ENCODE measurements around the gene RCOR3.

The RCOR3 gene

DNA sequence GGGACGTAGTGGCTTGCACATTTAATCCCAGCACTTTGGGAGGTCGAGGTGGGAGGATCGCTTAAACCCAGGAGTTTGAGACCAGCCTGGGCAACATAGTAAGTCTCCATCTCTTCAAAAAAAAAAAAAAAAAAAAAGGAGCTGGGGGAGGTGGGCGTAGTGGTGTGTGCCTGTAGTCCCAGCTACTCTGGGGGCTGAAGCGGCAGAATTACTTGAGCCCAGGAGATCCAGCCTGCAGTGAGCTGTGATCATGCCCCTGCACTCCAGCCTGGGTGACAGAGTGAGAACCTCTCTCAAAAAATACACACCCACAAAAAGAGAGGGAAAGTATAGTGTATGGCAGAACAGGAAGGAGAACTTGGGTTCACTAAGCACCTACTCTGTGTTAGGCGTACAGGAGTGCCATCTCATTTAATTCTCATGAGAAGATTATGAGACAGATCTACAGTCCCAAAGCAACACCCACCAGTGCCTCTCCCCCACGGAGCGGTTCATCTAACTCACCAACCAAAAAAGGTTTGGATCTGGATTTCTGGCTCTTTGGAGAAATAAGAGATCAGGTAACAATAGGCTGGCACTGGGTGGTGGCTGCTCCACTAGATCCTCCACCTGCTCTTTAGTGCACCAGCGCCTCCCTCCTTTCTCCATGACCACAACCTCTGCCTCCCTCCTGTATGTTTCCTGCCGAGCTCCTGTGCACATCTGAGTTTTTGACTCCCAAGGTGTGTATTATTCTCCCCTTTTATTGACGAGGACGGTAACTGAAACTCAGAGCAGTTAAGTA is 66.0 kb downstream of the RCOR3 start:
- H3K36me3 ChIP-seq (ENCODE audit: control insufficient read depth, insufficient read depth, low read length): no peaks in the 10 kb centered on the region
- no peak overlapping the region for H3K27ac ChIP-seq (ENCODE audit: low read depth, low read length, severe bottlenecking)
- no peaks in the 10 kb centered on the region for H3K9me3 ChIP-seq (ENCODE audit: control insufficient read depth, low read length)
- H3K4me1 ChIP-seq (ENCODE audit: control insufficient read depth, insufficient read depth, low read length, poor library complexity, severe bottlenecking): peaks cover 8% of the 10 kb centered on the region
- H3K4me3 ChIP-seq (ENCODE audit: extremely low read depth, insufficient read depth, low read length, poor library complexity, severe bottlenecking): no peak overlapping the region
- WGBS, 2 experiments (ENCODE audit: insufficient coverage in 2 of 2): 90 to 94% methylated on average over 2 to 5 of the region's 12 CpGs

DNA sequence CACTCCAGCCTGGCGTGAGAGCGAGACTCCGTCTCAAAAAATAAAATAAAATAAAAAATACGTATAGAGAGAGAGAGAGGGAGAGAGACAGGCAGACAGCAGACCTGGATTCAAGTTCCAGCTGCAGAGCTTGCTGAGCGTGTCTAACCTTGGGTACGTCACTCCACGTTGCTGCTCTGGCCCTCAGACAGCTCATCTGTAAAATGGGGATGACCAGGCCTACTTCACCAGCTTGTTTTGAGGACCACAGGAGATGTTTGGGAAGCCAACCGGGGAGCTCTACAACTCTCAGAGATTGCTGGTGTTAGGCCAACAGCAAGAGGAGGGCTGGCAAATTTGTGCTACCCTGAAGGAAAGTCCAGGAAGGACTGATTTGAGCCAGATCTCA is 67.0 kb downstream of the RCOR3 start:
- Histone ChIP-seq H3K9me3 (ENCODE audit: control insufficient read depth, low read length) (no peaks in the 10 kb centered on the region), H3K27ac (ENCODE audit: low read depth, low read length, severe bottlenecking) (no peak overlapping the region), H3K4me3 (ENCODE audit: extremely low read depth, insufficient read depth, low read length, poor library complexity, severe bottlenecking) (peak overlapping the region; percentile 68), H3K36me3 (ENCODE audit: control insufficient read depth, insufficient read depth, low read length) (no peaks in the 10 kb centered on the region), H3K4me1 (ENCODE audit: control insufficient read depth, insufficient read depth, low read length, poor library complexity, severe bottlenecking) (peaks cover 8% of the 10 kb centered on the region)
- WGBS, 2 experiments (ENCODE audit: insufficient coverage in 2 of 2): 91 to 98% methylated on average over 5 to 8 of the region's 8 CpGs

DNA sequence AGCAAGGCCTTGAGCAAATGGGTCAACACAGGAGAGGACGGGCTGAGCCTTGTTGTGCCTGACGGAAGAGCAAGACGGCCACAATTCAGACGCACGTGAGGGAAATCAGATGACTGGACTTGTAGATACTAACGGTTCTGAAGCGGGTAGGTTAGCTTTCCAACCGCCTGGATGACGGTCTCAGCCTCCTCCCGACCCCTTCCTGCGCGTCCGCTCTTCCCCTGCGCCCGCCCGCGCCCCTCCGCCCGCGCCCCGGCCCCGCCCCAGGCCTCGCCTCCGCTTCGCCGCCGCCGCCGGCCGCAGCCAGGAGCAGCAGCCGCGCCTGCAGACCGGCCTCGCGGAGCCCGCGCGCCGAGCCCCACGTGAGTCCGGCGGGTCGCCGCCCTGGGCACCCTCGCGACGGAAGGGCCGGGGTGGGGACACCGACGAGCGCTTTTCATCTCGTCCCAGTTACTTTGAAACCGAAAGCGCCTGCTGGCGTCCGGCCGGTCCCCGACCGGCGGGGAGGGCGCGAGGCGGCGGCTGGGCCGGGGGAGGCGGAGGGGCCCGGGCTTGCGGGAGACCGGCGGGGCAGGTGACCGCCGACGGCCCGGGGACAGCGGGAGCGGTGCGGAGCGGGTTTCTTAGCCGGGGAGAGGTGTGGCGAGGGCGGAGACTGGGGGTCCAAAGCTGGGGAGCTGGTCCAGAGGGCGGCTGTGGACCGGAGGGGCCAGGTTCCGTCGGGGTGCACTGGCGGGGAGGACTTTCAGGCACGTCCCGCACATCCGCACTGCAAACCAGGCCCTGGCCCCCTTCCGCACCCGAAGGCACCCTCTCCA is 67.6 kb downstream of the RCOR3 start, which contains the start of gene TRAF5:
Gene TRAF5, plus strand, starts transcription at position 306 of the 818 bp plus-strand sequence. CDS start 26,407 bp downstream, outside the sequence.
- H3K4me1 ChIP-seq (ENCODE audit: control insufficient read depth, insufficient read depth, low read length, poor library complexity, severe bottlenecking): peaks cover 8% of the 10 kb centered on the region
- 3 to 4% methylated on average over 60 to 67 of the region's 91 CpGs for WGBS, 2 experiments (ENCODE audit: insufficient coverage in 2 of 2)
- H3K4me3 ChIP-seq (ENCODE audit: extremely low read depth, insufficient read depth, low read length, poor library complexity, severe bottlenecking): peak within 1 kb of the TSS; percentile 68
- H3K9me3 ChIP-seq (ENCODE audit: control insufficient read depth, low read length): no peaks in the 10 kb centered on the region
- H3K27ac ChIP-seq (ENCODE audit: low read depth, low read length, severe bottlenecking): no peak within 1 kb of the TSS
- no peaks in the 10 kb centered on the region for H3K36me3 ChIP-seq (ENCODE audit: control insufficient read depth, insufficient read depth, low read length)

DNA sequence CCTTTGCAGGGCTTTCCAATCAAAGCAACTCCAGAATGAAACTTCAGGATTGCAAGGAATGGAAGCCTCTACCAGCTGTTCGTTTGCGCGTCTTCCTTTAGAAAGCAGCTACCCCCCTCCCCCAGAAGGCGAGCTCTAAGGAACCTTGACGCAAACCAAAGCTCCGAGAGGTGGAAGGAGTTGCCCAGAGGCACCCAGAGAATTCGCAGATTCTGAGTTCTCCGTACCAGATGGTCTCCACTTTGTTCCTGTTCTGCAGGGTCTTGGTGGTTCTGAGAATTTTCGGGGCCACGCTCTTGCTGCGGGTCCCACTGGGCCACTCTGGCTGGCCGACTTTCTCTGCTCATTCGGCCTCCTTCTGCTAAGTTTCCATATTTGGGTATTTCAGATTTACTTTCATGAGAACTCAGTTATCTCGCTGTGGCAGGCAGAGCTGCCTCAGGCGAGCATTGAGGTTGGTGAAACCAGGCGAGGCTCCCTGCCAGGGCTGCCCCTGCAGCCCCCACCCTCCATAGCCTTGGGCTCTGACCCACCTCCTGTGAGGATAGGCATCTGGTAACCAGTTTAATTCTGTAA is 68.3 kb downstream of the RCOR3 start:
- no peaks in the 10 kb centered on the region for H3K9me3 ChIP-seq (ENCODE audit: control insufficient read depth, low read length)
- no peak overlapping the region for H3K27ac ChIP-seq (ENCODE audit: low read depth, low read length, severe bottlenecking)
- 14 to 16% methylated on average over 9 to 11 of the region's 16 CpGs for WGBS, 2 experiments (ENCODE audit: insufficient coverage in 2 of 2)
- H3K4me1 ChIP-seq (ENCODE audit: control insufficient read depth, insufficient read depth, low read length, poor library complexity, severe bottlenecking): peaks cover 8% of the 10 kb centered on the region
- H3K4me3 ChIP-seq (ENCODE audit: extremely low read depth, insufficient read depth, low read length, poor library complexity, severe bottlenecking): peak overlapping the region; percentile 68
- H3K36me3 ChIP-seq (ENCODE audit: control insufficient read depth, insufficient read depth, low read length): no peaks in the 10 kb centered on the region

DNA sequence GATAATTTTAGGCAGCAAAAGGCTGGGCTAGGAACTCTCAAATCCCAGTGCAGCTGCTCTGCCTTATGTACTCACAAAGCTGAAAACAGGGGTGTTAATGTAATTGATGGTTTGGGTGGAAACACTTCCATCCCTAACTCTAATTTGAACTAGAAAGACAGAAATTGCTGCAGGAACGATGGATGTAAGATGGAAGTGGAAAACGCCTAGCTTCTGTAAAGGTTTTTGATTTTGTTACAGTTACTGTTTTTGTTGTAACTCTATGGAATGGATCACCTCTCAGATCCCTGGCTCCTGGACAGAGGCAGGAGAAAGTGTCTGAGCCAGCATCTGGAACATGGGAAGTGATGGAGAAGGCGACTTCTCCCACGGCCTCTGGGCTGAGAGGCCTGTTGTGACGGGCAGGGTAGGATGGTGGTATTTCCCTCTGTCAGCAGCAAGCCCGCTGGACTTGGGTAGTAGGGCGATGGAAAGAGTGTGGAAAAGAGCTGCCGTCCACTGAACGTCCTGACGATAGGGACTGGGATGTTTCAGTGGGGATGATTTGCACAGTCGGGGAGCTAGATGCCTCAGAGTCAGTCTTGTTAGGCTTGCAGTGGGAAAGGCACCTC is 69.0 kb downstream of the RCOR3 start:
- peak overlapping the region; percentile 68 for H3K4me3 ChIP-seq (ENCODE audit: extremely low read depth, insufficient read depth, low read length, poor library complexity, severe bottlenecking)
- WGBS, 2 experiments (ENCODE audit: insufficient coverage in 2 of 2): 90 to 96% methylated on average over 8 to 11 of the region's 11 CpGs
- H3K27ac ChIP-seq (ENCODE audit: low read depth, low read length, severe bottlenecking): no peak overlapping the region
- no peaks in the 10 kb centered on the region for H3K9me3 ChIP-seq (ENCODE audit: control insufficient read depth, low read length)
- H3K36me3 ChIP-seq (ENCODE audit: control insufficient read depth, insufficient read depth, low read length): no peaks in the 10 kb centered on the region
- peaks cover 8% of the 10 kb centered on the region for H3K4me1 ChIP-seq (ENCODE audit: control insufficient read depth, insufficient read depth, low read length, poor library complexity, severe bottlenecking)

DNA sequence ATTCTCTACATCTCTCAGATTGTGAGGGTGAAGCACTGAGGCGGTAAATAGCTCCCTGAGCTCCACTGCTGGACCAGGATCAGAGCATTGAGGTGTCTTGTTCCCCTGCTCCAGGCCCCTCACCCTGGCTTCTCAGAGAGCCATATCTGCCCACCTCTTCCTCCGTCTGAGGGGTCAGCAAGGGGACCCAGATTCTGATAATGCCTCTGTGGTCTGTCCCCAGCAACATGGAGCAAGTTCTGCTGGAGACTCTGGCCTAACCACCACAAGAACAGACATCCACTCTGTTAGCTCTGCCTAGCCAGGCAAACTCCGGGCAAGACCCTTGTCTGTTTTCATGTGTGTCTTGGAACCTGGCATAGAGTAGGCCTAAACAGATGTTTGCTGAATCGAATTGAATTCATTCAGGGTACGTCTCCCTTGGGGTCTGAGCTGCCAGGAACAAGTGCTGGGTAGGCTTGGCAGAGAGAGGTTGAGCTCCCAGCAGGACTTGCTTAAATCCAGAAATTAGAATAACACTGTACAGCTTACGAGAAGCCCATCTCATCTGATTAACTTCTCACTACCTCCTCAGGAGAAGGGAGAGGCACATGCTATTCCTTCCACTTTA is 69.8 kb downstream of the RCOR3 start:
- Histone ChIP-seq H3K27ac (ENCODE audit: low read depth, low read length, severe bottlenecking) (no peak overlapping the region), H3K4me1 (ENCODE audit: control insufficient read depth, insufficient read depth, low read length, poor library complexity, severe bottlenecking) (peaks cover 8% of the 10 kb centered on the region), H3K36me3 (ENCODE audit: control insufficient read depth, insufficient read depth, low read length) (no peaks in the 10 kb centered on the region), H3K9me3 (ENCODE audit: control insufficient read depth, low read length) (no peaks in the 10 kb centered on the region), H3K4me3 (ENCODE audit: extremely low read depth, insufficient read depth, low read length, poor library complexity, severe bottlenecking) (no peak overlapping the region)
- WGBS, 2 experiments (ENCODE audit: insufficient coverage in 2 of 2): 90 to 96% methylated on average over 4 to 6 of the region's 6 CpGs

DNA sequence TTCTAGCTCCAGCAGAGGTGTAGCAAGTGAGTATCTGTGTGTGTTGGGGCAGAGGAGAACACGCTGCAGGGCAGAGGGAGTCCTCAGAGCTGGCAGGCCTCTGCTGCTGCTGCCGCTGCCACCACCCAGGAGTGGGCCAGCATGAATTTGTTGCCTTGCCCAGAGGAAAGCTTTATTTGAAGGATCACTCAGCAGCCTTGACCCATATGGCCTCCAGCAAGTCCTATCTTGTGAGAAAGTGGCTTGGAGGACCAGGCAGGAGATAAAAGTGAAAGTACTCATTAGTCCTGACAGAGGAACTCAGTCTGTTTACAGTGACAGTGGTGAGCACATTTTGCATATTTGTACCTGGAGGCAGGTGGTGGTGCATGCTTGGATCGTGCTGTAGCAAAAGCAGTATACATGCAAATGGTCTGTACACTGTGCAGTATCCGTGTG is 70.6 kb downstream of the RCOR3 start:
- Histone ChIP-seq H3K4me3 (ENCODE audit: extremely low read depth, insufficient read depth, low read length, poor library complexity, severe bottlenecking) (no peak overlapping the region), H3K9me3 (ENCODE audit: control insufficient read depth, low read length) (no peaks in the 10 kb centered on the region), H3K4me1 (ENCODE audit: control insufficient read depth, insufficient read depth, low read length, poor library complexity, severe bottlenecking) (peaks cover 8% of the 10 kb centered on the region), H3K27ac (ENCODE audit: low read depth, low read length, severe bottlenecking) (no peak overlapping the region), H3K36me3 (ENCODE audit: control insufficient read depth, insufficient read depth, low read length) (no peaks in the 10 kb centered on the region)
- 88 to 90% methylated on average over 4 of the region's 4 CpGs for WGBS, 2 experiments (ENCODE audit: insufficient coverage in 2 of 2)

DNA sequence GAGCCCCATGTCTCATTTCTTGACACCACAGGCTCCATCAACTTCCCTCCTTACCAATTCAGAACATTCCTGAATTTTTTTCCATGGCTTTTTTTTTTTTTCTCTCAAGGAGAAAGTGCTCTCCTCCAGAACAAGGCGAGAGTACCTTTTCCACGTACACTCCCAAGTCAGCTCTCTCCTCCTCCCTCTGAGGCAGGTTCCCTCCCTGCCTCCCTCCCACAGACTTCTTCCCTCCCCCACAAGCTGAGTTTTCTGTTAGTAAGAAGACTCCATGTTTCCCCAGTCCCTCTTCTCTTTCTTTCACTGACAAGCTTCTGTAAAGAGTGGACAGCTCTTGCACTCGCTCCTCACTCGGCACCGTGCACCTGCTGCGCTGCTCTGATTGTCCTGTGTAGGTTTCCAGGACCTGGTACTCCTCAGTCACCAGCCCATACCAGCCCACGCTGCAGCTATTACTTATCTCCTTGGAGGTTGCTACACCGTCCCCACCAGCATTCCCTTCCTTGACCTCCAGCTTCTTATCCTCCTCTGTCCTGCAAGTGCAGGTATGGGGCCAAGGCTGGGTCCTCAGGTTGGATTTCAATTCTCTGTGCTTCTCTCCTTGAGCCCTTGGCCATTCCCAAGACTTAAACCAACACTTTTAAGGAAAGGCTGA is 71.2 kb downstream of the RCOR3 start:
- WGBS, 2 experiments (ENCODE audit: insufficient coverage in 2 of 2): 88 to 100% methylated on average over 6 to 8 of the region's 8 CpGs
- Histone ChIP-seq H3K9me3 (ENCODE audit: control insufficient read depth, low read length) (no peaks in the 10 kb centered on the region), H3K4me3 (ENCODE audit: extremely low read depth, insufficient read depth, low read length, poor library complexity, severe bottlenecking) (no peak overlapping the region)

DNA sequence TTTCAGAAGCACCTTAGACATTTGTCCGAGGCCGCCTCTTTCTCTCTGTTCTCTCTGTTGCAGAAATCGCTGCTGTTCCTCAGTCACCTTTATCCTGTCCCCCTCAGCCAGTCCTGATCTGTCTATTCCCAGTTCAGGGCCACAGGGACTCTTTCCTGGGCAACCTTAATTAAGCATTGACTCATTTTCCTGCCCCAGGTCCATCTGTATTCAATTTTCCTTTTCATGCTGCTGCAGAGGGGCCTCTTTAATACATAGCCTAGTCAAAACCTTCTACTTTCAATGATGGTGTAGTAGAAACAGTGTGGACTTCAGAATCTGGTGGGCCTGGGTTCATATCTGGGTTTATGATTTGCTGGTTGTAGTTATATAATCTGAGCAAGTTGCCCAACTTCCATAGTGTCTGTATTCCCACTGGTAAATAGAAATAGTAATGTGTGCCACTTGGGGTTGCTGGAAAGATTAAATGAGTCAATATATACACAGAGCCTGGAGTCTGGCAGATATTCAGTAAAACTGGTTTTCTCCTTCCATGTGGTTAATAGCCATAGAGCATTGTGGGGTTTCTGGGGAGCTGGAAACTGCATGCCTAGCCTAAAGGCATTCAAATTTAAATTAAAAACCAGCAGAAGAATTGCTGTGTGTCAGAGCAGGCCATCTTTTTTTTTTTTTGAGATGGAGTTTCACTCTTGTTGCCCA is 72.0 kb downstream of the RCOR3 start:
- WGBS, 2 experiments (ENCODE audit: insufficient coverage in 2 of 2): 93 to 100% methylated on average over 3 of the region's 3 CpGs
- peaks cover 13% of the 10 kb centered on the region for H3K4me1 ChIP-seq (ENCODE audit: control insufficient read depth, insufficient read depth, low read length, poor library complexity, severe bottlenecking)
- no peak overlapping the region for H3K27ac ChIP-seq (ENCODE audit: low read depth, low read length, severe bottlenecking)

More for the DNA sequence above, 71.2 kb downstream of the RCOR3 start:
- H3K27ac ChIP-seq (ENCODE audit: low read depth, low read length, severe bottlenecking): no peak overlapping the region
- H3K36me3 ChIP-seq (ENCODE audit: control insufficient read depth, insufficient read depth, low read length): no peaks in the 10 kb centered on the region
- H3K4me1 ChIP-seq (ENCODE audit: control insufficient read depth, insufficient read depth, low read length, poor library complexity, severe bottlenecking): peaks cover 9% of the 10 kb centered on the region

More for the DNA sequence above, 72.0 kb downstream of the RCOR3 start:
- H3K4me3 ChIP-seq (ENCODE audit: extremely low read depth, insufficient read depth, low read length, poor library complexity, severe bottlenecking): no peak overlapping the region
- no peaks in the 10 kb centered on the region for H3K9me3 ChIP-seq (ENCODE audit: control insufficient read depth, low read length)
- no peaks in the 10 kb centered on the region for H3K36me3 ChIP-seq (ENCODE audit: control insufficient read depth, insufficient read depth, low read length)

Data from mesodermal cell (in vitro differentiated cells).